ENCODE data around the gene MAP3K4.

MAP3K4 gene

GRCh38 chr6:161151059-161151645, 159.6 kb downstream of the MAP3K4 start:
- H3K4me1 ChIP-seq (ENCODE audit: control insufficient read depth in 1 of 2, insufficient read depth in 1 of 2, low read depth in 1 of 2, low read length in 1 of 2), result no peaks in the 10 kb centered on the region
- TF ChIP-seq, protein P1, sequence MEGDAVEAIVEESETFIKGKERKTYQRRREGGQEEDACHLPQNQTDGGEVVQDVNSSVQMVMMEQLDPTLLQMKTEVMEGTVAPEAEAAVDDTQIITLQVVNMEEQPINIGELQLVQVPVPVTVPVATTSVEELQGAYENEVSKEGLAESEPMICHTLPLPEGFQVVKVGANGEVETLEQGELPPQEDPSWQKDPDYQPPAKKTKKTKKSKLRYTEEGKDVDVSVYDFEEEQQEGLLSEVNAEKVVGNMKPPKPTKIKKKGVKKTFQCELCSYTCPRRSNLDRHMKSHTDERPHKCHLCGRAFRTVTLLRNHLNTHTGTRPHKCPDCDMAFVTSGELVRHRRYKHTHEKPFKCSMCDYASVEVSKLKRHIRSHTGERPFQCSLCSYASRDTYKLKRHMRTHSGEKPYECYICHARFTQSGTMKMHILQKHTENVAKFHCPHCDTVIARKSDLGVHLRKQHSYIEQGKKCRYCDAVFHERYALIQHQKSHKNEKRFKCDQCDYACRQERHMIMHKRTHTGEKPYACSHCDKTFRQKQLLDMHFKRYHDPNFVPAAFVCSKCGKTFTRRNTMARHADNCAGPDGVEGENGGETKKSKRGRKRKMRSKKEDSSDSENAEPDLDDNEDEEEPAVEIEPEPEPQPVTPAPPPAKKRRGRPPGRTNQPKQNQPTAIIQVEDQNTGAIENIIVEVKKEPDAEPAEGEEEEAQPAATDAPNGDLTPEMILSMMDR (IDR thresholded peaks at IDR 0.05), result no peak
- no peaks in the 10 kb centered on the region for H3K36me3 ChIP-seq
- no peaks in the 10 kb centered on the region for H3K27me3 ChIP-seq
- H3K4me3 ChIP-seq (ENCODE audit: low read depth in 1 of 2, low read length in 1 of 2), result no peak overlapping the region
- H3K27ac ChIP-seq, result no peak overlapping the region
- H3K9me3 ChIP-seq, result no peaks in the 10 kb centered on the region

DNA sequence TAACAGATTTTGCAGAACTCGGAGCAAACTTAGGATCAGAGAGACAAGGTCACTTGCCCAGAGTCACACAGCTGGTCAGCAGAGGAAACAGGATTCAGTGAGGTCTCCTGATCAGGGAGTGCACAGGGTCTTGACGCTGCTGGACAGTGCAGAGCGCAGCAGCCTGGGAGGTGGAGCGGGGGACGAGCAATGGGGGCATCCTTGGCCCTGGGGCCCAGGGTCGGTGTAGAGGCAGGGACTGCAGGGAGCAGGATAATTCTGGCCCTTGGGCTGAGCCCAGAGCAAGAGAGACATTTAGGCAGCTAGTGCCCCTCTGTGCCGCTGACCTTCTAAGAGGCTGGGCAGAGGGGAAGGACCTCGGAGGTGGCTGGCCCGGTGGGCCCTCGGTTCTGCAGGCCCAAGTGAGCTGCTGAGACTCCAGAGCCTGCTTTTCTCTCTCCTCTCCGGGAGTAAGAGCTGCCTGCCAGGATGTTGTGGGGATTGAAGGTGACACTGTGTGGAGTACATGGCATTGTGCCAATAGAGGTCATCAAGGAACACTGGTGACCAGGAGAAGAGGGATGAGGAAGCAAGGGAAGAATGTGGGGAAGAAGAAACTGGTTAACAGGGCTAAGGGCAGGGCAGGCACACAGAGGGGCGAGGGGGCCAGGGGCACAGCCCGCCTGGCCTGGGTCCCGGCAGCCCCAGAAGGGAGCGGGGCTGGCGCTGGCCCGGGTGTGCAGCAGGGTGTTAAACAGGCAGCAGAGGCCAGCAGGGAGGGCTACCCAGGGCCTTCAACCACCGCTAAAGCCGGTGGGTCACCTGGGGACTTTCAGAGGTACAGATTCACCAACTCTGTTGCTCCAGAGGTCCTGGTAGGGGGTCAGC, 160.3 kb downstream of the MAP3K4 start:
- TF ChIP-seq, protein P1 (IDR thresholded peaks at IDR 0.05), result no peak
- no peak overlapping the region for H3K4me3 ChIP-seq (ENCODE audit: low read depth in 1 of 2, low read length in 1 of 2)
- no peaks in the 10 kb centered on the region for H3K27me3 ChIP-seq
- no peak overlapping the region for H3K27ac ChIP-seq
- H3K9me3 ChIP-seq, result no peaks in the 10 kb centered on the region
- no peaks in the 10 kb centered on the region for H3K4me1 ChIP-seq (ENCODE audit: control insufficient read depth in 1 of 2, insufficient read depth in 1 of 2, low read depth in 1 of 2, low read length in 1 of 2)
- H3K36me3 ChIP-seq, result no peaks in the 10 kb centered on the region

DNA sequence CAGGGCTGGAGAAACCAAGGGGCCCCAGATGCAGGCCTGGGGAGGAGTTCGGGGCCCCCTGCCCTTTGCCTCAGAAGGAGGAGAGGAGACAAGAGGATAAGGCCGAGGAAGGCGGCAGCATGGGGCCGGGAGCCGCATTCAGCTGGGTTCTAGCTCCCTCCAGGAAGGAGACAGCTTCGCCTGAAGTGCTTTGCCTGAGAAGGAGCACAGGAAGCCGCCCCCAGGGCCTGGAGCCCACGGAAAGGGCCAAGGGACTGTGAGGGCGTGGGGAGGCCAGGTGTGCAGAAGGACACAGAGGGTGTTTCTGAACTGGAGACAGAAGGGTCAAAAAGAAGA, 160.9 kb downstream of the MAP3K4 start:
- H3K27ac ChIP-seq, result no peak overlapping the region
- TF ChIP-seq, protein P1 (IDR thresholded peaks at IDR 0.05), result no peak
- no peaks in the 10 kb centered on the region for H3K9me3 ChIP-seq
- no peak overlapping the region for H3K4me3 ChIP-seq (ENCODE audit: low read depth in 1 of 2, low read length in 1 of 2)
- H3K27me3 ChIP-seq, result no peaks in the 10 kb centered on the region
- H3K4me1 ChIP-seq (ENCODE audit: control insufficient read depth in 1 of 2, insufficient read depth in 1 of 2, low read depth in 1 of 2, low read length in 1 of 2), result no peaks in the 10 kb centered on the region
- H3K36me3 ChIP-seq, result no peaks in the 10 kb centered on the region

DNA sequence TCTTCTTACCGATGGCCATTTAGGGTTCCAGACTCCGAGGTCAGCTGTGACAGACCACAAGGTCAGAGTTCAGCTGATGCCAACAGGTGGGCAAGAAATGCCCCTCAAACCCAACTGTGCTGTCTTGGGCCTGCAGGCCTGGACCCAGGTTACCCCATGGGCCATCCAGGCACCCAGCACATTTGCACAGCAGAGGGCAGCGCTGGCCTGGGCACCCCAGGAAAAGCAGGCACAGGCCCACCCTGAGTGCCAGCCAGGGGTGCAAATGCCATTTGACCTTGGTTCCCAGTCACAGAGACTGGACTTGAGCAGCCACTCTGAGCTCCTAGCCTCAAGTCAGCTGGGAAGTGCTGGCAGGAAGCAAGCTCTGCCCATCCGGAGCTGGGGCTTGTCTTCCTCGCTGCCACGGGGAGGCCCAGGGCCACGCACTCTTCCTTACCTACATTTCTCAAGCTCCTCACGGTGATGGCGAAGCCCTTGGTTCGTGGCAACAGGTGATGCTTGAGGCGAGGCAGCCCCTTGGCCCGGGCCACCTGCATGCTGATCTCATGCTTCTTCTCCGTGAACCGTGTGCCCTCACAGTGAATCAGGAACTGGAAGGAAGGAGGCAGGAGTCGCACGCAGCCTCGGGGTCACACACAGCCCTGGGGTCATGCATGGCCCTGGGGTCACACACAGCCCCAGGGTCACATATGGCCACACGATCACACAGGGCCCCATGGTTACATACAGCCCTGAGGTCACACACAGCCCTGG, 161.5 kb downstream of the MAP3K4 start:
- Histone ChIP-seq H3K9me3 (no peaks in the 10 kb centered on the region), H3K4me3 (ENCODE audit: low read depth in 1 of 2, low read length in 1 of 2) (no peak overlapping the region), H3K27me3 (no peaks in the 10 kb centered on the region), H3K4me1 (ENCODE audit: control insufficient read depth in 1 of 2, insufficient read depth in 1 of 2, low read depth in 1 of 2, low read length in 1 of 2) (no peaks in the 10 kb centered on the region), H3K27ac (no peak overlapping the region), H3K36me3 (no peaks in the 10 kb centered on the region)
- TF ChIP-seq, protein P1 (IDR thresholded peaks at IDR 0.05), result no peak

DNA sequence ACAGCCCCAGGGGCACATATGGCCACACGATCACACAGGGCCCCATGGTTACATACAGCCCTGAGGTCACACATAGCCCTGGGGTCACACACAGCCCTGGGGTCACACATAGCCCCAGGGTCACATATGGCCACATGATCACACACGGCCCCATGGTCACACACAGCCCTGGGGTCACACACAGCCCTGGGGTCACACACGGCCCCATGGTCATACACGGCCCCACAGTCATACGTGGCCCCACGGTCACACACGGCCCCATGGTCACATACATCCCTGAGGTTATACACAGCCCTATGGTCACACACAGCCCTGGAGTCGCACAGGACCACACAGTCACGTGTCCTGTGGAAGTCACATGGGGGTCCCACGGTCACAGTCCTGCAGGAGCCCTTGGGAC, 162.2 kb downstream of the MAP3K4 start:
- Histone ChIP-seq H3K27ac (no peak overlapping the region), H3K9me3 (no peaks in the 10 kb centered on the region), H3K4me3 (ENCODE audit: low read depth in 1 of 2, low read length in 1 of 2) (no peak overlapping the region), H3K27me3 (no peaks in the 10 kb centered on the region), H3K36me3 (no peaks in the 10 kb centered on the region), H3K4me1 (ENCODE audit: control insufficient read depth in 1 of 2, insufficient read depth in 1 of 2, low read depth in 1 of 2, low read length in 1 of 2) (no peaks in the 10 kb centered on the region)
- TF ChIP-seq, protein P1 (IDR thresholded peaks at IDR 0.05), result no peak

Measured in neutrophil (primary cell).